Gastroesophageal sphincter (tissue), 3 donors: ENCODE results near the gene FANCB.

Experiments used
- CTCF ChIP-seq, 4 experiments: fragments of 200-600 bp in 2 of 4; fragments of 450-650 bp in 2 of 4; sonication (generic) in 1 of 4; IDR thresholded peaks; one replicate each; pipeline ENCODE4 v1.5.1; 2017 to 2019; ENCODE audit warnings: antibody characterized with exemption in 4 of 4, mild to moderate bottlenecking in 2 of 4, moderate library complexity in 2 of 4
- POLR2AphosphoS5 ChIP-seq: sonication (generic); formaldehyde crosslinking; IDR thresholded peaks from one replicate; pipeline ENCODE4 v1.6.1; 2017; ENCODE audit warnings: antibody characterized with exemption

GRCh38 chrX:14899607-14900006, 26.7 kb upstream of the FANCB start:
- no peak for TF ChIP-seq CTCF (IDR thresholded peaks at IDR 0.05)
- no peak for TF ChIP-seq POLR2AphosphoS5
